Sigmoid colon (tissue), 4 donors: Measurements from ENCODE around the gene P2RX5.

Experiments used
- EP300 ChIP-seq, 4 donors: sonication (generic); formaldehyde crosslinking; IDR thresholded peaks; one replicate each; pipeline ENCODE4 v1.6.1; 2017; ENCODE audit warnings: antibody characterized with exemption in 4 of 4
- POLR2A ChIP-seq, 2 donors: fragments of 450-650 bp; IDR thresholded peaks; one replicate each; pipeline ENCODE4 v1.6.1; 2016; ENCODE audit warnings: antibody characterized with exemption in 2 of 2, mild to moderate bottlenecking in 2 of 2, moderate library complexity in 2 of 2
- POLR2AphosphoS5 ChIP-seq, 4 donors: sonication (generic); formaldehyde crosslinking; IDR thresholded peaks; one replicate each; pipeline ENCODE4 v1.6.1; 2017; ENCODE audit warnings: antibody characterized with exemption in 4 of 4
- TF ChIP-seq, protein P1 (sequence below), 4 experiments: fragments of 450-650 bp in 3 of 4; fragments of 200-600 bp in 1 of 4; IDR thresholded peaks; one replicate each; pipeline ENCODE4 v1.5.1; 2016 to 2019; ENCODE audit warnings: antibody characterized with exemption in 4 of 4, mild to moderate bottlenecking in 3 of 4, moderate library complexity in 2 of 4

GRCh38 chr17:3697103-3697476 is 1.1 kb upstream of the P2RX5 start:
- TF ChIP-seq, protein P1, sequence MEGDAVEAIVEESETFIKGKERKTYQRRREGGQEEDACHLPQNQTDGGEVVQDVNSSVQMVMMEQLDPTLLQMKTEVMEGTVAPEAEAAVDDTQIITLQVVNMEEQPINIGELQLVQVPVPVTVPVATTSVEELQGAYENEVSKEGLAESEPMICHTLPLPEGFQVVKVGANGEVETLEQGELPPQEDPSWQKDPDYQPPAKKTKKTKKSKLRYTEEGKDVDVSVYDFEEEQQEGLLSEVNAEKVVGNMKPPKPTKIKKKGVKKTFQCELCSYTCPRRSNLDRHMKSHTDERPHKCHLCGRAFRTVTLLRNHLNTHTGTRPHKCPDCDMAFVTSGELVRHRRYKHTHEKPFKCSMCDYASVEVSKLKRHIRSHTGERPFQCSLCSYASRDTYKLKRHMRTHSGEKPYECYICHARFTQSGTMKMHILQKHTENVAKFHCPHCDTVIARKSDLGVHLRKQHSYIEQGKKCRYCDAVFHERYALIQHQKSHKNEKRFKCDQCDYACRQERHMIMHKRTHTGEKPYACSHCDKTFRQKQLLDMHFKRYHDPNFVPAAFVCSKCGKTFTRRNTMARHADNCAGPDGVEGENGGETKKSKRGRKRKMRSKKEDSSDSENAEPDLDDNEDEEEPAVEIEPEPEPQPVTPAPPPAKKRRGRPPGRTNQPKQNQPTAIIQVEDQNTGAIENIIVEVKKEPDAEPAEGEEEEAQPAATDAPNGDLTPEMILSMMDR (IDR thresholded peaks at IDR 0.05) = no peak
- TF ChIP-seq POLR2A (IDR thresholded peaks at IDR 0.05) (no peak), EP300 (IDR thresholded peaks at IDR 0.05) (no peak), POLR2AphosphoS5 (IDR thresholded peaks at IDR 0.05) (no peak)
